Skeletal muscle cell (primary cell): ENCODE results near the gene TREH.
"Not testable (repeated sequence)": the region's sequence is repeated elsewhere in the genome, so short reads cannot be mapped to it uniquely, and the experiment has no call there.

ENCODE experiments used
- DNase-seq: peaks from one replicate; pipeline ENCODE4 v3.0.0-alpha.2; 2010; ENCODE audit warnings: low read depth
- H3K4me3 ChIP-seq: 2 replicates; pipeline ENCODE4 v1.5.1; 2011; ENCODE audit warnings: low read depth, mild to moderate bottlenecking, control low read depth, low read length, moderate library complexity

TREH gene

DNA sequence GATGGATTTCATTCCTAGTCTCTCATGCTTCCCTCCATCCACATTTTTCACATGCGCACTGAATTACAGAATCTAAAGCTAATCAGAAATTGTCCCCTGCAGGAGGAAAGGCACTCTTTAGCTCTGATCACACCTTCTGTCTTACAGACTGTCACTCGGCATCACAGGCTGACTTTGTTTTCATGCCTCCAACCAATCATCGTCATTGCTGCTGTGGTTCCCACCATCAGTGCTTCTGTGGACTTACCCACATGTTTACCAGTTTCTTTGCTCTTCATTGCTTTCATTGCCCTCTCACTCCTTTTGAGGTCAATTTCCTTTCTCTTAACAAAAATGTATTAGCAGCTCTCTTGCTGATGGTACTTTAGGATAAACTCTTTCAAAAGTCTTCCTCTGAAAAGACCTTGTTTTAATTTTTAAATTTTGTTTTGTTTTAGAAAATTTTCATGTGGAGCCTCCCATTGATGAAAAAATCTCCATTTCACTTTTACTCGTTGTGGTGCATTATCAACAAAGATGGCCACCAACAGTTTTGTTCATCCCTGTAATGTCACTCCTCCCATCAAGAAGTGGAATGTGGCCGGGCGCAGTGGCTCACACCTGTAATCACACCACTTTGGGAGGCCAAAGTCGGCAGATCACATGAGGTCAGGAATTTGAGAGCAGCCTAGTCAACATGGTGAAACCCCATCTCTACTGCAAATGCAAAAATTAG is 20.2 kb upstream of the TREH start:
- no peak for DNase-seq
- H3K4me3 ChIP-seq, result no peak overlapping the region

DNA sequence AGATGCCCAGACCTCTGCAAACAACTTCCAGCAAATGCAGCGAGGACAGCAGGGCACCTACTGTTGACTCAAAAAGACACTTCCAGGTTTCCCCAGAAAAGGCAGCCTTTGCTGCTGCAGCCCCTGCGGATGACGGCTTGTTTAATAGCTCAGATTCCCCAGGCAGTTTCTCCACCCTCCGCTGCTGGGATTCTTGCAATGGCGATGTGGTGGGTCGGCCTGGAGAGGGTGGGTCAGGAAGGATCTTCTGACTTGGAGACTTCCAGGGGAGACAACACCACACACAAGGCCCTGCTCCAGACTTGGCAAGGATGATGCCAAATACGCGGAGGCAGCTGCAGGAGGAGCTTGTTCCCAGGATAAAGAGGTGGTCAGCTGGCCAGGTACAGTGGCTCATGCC is 17.9 kb upstream of the TREH start:
- no peak for DNase-seq
- H3K4me3 ChIP-seq, result no peak overlapping the region

DNA sequence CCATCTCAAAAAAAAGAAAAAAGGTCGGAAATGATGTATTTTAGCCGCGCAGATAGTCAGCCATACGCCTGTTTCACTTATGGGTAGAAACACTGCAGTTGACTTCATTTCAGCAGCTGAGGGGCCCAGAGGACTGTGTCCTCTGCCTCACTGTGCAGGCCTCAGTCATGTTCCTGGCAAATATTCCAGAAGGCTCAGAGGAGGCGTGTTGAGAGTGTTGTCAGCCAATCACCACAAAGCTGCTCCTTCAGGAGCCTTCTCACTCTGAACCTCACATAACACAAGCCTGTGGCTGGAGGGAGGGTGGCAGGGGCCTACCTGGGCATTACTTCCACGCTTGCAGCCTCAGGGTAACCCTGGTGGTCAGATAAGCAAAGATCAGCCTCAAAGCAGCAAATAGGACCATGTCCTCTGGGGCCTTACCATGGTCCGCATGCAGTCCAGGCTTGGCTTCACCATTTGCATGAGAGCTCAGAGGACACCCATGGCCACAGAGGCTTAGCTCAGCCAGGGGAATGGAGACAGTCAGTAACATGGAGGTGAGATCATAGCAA is 17.3 kb upstream of the TREH start:
- H3K4me3 ChIP-seq, result no peak overlapping the region
- no peak for DNase-seq

DNA sequence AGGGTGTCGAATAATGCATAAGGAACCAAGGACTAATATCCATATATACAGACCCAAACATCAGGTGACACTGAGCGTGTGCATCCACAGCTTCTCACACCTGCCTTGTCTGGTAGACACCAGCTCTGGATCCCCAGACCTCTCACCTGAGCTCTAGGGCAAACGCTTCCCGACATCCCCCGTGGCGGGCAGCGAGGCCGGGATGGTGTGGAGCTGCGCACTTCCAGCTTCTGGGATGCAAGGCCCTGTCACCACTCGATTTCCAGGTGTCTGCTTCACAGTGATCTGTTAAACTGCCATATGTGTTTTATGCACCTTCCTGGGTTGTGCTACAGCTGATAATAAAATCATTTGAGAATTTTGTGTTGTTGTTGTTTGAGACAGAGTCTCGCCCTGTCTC is 15.3 kb upstream of the TREH start:
- DNase-seq, result no peak
- no peak overlapping the region for H3K4me3 ChIP-seq

DNA sequence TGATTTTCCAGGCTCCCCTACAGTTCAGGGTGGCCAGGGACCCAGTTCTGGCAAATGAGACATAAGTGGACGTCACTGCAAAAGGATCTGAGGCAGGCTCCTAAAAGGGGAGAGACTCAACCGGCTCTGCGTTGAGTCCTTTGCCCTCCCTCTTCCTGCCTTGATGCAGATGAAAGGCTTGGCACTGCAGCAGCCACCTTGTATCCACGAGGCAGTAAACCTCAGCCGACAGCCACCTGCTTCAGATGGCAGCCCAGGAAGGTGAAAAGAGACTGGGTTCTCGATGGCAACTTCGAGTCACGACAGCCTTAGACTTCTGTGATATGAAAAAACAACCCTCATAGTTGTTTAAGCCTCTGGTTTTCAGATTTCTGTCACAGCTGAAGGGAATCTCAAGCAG is 14.7 kb upstream of the TREH start:
- H3K4me3 ChIP-seq, result no peak overlapping the region
- no peak for DNase-seq

DNA sequence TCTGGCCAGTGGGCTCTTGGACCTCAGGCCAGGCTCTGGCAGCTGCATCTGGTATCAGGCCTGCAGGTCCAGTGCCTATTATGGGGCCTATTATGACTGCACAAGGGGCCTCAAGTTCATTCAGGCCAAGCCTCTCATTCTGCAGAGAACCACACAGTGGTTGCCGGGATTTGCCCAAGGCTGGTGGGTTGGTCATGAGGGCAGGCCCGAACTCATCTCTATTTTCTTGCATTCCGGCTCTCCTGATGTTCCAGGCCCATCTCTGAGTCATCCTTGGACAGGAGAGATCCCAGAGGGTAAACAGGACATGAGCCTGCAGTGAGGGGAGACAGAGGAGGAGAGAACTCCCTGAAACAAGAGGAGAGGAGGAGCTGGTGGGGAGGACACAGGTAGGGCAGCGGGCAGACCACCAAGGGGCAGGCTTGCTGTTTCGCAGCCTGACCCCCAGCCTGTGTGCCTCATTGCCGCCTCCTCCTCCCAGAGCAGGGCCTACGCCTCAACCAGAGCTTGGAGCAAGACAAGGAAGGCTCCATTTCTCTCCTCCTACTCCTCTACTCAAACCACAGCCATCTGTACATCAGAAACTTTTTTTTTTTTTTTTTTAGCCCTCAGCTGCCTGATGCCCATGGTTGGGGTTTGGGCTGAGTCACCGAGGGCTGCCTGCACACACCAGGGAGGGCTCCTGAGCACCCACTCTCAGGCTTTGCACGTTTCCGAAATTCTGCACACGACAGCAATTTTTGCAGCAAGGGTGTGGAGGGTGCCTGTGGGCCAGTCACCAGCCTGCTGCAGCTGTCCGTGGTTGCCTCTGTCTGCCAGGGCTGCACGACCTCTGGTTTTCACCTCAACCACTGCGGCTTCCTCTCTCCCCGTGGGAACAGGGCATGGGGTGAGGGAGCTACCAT is 12.7 kb upstream of the TREH start:
- H3K4me3 ChIP-seq, result no peak overlapping the region
- DNase-seq, result peak; percentile 26

DNA sequence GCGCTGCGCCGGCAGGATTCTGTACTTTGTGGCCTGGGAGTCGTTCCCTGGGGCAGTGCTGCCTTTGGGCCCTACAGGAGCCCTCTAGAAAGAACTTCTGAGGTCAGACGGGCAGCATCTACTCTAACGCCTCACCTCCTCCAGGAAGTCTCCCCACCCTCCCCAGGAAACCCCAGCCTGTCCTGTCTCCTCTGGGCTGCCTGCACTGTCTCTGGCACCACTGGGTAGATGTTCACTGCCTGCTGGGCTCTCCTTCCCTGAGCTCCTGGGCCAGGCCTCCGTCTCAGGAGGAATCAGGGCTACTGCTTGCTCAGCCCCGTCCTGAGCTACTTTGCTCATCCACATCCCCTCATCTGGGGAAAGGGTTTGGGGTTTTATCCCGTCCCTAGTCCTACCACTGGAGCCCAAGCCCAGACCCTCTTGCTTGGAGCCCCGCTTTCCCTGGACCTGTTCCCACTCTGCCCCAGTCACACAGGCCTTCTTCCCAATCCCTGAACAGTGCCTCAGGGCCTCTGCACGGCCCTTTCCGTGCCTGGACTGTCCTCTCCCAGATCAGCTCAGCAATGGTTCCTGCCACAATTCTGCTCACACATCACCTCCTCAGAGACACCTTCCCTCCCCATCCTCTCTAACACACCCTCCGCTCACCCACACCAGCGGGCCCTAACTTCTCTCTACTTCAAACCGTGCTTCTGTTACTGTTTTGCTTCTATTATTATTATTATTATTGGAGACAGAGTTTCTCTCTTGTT is 11.3 kb upstream of the TREH start:
- H3K4me3 ChIP-seq, result no peak overlapping the region
- DNase-seq, result no peak

DNA sequence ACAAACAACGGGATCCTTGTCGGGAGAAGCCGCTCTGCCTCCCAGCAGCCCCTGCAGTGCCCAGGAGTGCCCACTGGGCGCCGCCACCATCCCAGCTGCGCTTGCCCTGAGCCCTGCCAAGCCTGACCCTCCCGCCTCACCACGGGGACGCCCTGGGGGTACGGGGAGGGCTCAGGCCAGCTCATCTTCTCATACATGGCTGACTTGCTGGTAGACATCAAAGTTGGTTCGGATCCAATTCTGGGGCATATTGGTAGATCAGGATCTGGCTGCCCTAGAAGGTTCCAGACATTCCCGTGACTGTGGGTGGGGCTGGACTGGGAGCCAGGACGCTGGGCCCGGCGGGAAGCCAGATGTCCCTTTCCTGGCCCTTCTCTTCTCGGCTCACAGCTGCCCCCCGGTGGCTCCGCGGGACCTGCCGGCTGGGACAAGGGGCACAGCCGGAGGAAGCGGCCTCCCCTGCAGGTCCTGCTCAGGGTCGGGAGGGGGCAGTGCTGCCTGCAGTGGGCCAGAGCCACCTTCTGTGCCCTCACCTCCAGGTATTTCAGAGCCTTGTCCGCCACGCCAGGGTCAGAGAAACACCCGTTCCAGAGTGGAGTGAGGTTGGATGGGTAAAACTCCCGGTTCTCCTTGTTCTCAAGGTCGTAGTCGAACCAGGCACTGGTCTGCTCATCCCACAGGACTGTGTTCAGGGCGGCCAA is 10.6 kb upstream of the TREH start:
- DNase-seq, result peak; percentile 47
- H3K4me3 ChIP-seq, result peak overlapping the region; percentile 21

DNA sequence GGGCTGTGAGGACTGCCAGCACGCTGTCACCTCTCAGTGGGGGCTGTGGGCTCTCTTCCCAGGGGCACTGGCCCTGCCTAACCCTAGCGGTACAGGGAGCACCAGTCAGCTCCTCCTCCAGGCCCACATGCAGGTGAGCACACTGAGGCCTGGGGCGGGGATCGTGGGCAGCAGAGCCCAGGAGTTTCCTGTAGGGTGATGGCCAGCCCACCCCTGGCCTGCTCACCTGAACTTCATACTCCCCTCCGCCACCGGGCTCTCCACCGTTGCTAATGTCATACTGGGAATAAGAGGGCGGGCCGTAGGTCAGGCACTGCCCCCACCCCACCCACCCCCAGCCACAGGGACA is 10.0 kb upstream of the TREH start:
- no peak overlapping the region for H3K4me3 ChIP-seq
- DNase-seq, result no peak

DNA sequence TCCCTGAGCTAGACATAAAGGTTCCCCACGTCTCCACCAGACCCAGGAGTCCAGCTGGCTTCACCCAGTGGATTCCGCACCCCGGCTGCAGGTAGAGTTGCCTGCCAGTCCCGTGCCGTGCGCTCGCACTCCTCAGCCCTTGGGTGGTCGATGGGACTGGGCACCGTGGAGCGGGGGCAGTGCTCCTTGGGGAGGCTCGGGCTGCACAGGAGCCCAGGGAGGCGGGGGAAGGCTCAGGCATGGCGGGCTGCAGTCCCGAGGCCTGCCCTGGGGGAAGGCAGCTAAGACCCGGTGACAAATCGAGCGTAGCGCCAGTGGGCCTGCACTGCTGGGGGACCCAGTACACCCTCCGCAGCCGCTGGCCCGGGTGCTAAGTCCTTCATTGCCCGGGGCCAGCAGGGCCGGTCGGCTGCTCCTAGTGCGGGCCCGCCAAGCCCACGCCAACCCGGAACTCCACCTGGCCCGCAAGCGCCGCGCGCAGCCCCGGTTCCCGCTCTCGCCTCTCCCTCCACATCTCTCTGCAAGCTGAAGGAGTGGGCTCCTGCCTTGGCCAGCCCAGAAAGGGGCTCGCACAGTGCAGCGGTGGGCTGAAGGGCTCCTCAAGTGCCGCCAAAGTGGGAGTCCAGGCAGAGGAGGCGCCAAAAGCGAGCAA is 9.5 kb upstream of the TREH start:
- H3K4me3 ChIP-seq, result no peak overlapping the region
- no peak for DNase-seq

DNA sequence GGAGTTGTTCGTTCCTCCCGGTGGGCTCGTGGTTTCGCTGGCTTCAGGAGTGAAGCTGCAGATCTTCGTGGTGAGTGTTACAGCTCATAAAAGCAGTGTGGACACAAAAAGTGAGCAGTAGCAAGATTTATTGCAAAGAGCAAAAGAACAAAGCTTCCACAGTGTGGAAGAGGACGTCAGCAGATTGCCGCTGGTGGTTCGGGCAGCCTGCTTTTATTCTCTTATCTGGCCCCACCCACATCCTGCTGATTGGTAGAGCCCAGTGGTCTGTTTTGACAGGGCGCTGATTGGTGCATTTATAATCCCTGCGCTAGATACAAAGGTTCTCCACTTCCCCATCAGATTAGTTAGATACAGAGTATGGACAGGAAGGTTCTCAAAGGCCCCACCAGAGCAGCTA is 8.9 kb upstream of the TREH start:
- not testable (repeated sequence) for DNase-seq, H3K4me3 ChIP-seq

DNA sequence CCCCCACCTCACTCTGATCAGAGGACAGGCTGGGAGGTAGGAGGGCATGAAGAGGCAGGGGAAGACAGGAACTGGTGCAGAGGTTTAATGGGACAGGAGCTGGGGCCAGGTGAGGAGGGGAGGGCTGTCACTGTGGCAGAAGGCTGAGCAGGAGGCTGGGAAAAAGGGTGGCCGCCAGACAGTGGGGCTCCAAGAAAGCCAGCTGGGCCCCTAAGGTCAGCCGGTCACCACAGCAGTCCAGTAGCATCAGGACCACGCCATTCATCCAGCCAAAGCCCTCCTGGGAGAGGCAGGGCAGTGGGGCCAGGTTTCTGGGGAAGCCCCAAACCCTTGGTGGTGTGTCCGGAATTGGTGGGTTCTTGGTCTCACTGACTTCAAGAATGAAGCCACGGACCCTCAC is 8.5 kb upstream of the TREH start:
- no peak overlapping the region for H3K4me3 ChIP-seq
- no peak for DNase-seq

DNA sequence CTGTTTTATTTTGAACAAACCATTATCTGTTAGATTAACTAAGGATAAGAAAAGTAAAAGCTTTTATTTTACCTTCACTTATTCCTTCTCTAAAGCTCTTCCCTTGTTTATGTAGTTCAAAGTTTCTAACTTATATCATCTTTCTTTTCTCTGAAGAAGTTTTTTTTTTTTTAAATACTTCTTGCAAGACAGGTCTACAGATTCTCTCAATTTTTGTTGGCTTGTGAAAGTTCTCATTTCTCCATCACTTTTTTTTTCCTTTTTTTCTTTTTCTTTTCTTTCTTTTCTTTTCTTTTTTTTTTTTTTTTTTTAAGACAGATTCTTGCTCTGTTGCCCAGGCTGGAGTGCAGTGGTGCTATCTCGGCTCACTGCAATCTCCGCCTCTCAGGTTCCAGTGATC is 4.7 kb upstream of the TREH start:
- no peak overlapping the region for H3K4me3 ChIP-seq
- no peak for DNase-seq

DNA sequence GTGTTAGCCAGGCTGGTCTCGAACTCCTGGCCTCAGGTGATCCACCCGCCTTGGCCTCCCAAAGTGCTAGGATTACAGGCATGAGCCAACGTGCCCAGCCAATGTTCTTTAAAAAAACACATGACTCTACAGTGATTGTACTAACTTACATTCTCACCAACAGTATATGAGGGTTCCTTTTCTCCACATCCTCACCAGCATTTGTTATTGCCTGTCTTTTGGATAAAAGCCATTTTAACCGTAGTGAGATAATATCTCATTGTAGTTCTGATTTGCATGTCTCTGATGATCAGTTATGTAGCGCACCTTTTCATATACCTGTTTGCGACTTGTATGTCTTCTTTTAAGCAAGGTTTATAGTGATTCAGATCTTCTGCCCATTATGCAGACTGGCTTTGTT is 3.5 kb upstream of the TREH start:
- H3K4me3 ChIP-seq, DNase-seq: not testable (repeated sequence)

DNA sequence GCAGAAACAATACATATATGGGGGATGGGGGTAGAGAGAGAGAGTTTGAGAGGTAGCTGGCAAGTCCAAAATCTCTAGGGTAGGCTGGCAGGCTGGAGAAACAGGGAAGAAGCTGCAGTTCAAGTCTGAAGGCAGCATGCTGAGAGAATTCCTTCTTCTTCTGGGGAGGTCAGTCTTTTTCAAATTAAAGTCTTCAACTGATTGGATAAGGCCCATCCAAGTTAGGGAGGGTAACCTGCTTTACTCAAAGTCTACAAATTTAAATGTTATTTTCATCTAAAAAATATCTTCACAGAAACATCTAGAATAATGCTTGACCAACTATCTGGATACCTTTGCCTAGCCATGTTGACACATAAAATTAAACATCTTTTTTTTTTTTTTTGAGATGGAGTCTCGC is 2.9 kb upstream of the TREH start:
- no peak for DNase-seq
- H3K4me3 ChIP-seq, result no peak overlapping the region

DNA sequence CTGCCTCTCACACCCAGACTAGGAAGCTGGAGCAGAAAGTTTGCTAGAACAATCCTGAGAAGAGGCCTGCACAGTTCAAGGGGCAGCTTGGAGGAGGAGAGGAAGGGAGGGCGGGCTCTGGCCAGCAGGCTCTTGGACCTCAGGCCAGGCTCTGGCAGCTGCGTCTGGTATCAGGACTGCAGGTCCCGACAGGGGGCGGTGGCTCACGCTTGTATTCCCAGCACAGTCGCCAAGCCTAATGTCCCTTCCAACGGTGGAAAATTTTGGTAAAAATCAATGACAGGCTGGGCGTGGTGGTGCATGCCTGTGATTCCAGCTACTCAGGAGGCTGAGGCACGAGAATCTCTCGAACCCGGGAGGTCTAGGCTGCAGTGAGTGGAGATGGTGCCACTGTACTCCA is 542 bp downstream of the TREH start:
- DNase-seq, H3K4me3 ChIP-seq: not testable (repeated sequence)

DNA sequence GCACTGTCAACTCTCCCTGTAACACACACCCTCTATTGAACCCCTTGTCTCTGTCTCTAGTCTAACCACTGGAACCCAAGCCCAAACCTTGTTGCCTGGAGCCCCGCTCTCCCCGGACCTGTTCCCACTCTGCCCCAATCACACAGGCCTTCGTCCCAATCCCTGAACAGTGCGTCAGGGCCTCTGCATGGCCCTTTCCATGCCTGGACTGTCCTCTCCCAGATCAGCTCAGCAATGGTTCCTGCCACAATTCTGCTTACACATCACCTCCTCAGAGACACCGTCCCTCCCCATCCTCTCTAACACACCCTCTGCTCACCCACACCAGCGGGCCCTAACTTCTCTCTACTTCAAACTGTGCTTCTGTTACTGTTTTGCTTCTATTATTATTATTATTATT is 1.5 kb downstream of the TREH start:
- DNase-seq, result no peak
- no peak overlapping the region for H3K4me3 ChIP-seq

DNA sequence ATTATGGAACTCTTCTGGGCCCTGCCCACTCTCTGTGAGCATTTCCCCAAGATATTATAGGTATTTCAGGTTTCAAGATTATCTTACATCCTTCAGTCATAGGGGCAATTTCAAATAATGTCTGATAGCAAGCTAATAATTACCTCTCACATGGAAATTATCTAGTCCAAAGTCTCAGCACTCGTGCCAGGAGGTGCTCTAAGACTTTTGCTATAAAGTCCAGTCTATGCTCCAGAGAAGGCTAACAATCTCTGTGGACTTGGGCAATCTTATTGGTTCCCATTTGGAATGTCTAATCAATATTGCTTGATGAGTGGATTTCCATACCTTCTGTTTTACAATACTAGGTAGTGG is 5.4 kb downstream of the TREH start:
- H3K4me3 ChIP-seq, result no peak overlapping the region
- DNase-seq, result no peak
